Hepatocyte (in vitro differentiated cells): ENCODE measurements around the gene INSIG1.

Experiments
- CTCF ChIP-seq: fragments of 200-600 bp; sonication (generic); IDR thresholded peaks from 2 replicates; pipeline ENCODE4 v1.5.1; 2016; ENCODE audit warnings: antibody characterized with exemption, mild to moderate bottlenecking; ENCODE audit not compliant: poor library complexity
- EZH2 ChIP-seq: fragments of 200-600 bp; sonication (generic); IDR thresholded peaks from 2 replicates; pipeline ENCODE4 v1.6.1; 2016; ENCODE audit warnings: antibody characterized with exemption, mild to moderate bottlenecking, borderline replicate concordance
- EZH2phosphoT487 ChIP-seq: fragments of 200-600 bp; sonication (generic); IDR thresholded peaks from one replicate; pipeline ENCODE4 v1.6.1; 2018; ENCODE audit warnings: antibody characterized with exemption, mild to moderate bottlenecking, low read depth, moderate library complexity; ENCODE audit not compliant: unreplicated experiment, severe bottlenecking

GRCh38 chr7:155297517-155298287 is at the start of gene INSIG1:
- no peak for TF ChIP-seq CTCF
- no peak for TF ChIP-seq EZH2
- TF ChIP-seq EZH2phosphoT487: no peak
